HEK293 (cell line): Measurements from ENCODE around the gene HDAC11.

Source experiments
- EGR2 ChIP-seq: fragments of 450-650 bp; formaldehyde crosslinking; IDR thresholded peaks from 2 replicates; pipeline ENCODE4 v1.5.1; 2016; ENCODE audit warnings: low read depth, missing biosample characterization, missing genetic modification characterization
- GLIS1 ChIP-seq: fragments of 450-650 bp; formaldehyde crosslinking; IDR thresholded peaks from 2 replicates; pipeline ENCODE4 v1.5.1; 2016; ENCODE audit warnings: missing biosample characterization, missing genetic modification characterization
- GLIS2 ChIP-seq: fragments of 450-650 bp; formaldehyde crosslinking; IDR thresholded peaks from 2 replicates; pipeline ENCODE4 v1.5.1; 2016; ENCODE audit warnings: missing biosample characterization, missing genetic modification characterization
- KLF17 ChIP-seq: fragments of 450-650 bp; formaldehyde crosslinking; IDR thresholded peaks from 2 replicates; pipeline ENCODE4 v1.5.1; 2016; ENCODE audit warnings: missing biosample characterization, missing genetic modification characterization
- PATZ1 ChIP-seq: fragments of 450-650 bp; formaldehyde crosslinking; IDR thresholded peaks from 2 replicates; pipeline ENCODE4 v1.5.1; 2016; ENCODE audit warnings: missing biosample characterization, missing genetic modification characterization
- PRDM10 ChIP-seq: fragments of 450-650 bp; formaldehyde crosslinking; IDR thresholded peaks from 2 replicates; pipeline ENCODE4 v1.5.1; 2016; ENCODE audit warnings: missing biosample characterization, missing genetic modification characterization
- YY1 ChIP-seq: fragments of 450-650 bp; formaldehyde crosslinking; IDR thresholded peaks from 2 replicates; pipeline ENCODE4 v1.5.1; 2018; ENCODE audit warnings: missing biosample characterization, missing genetic modification characterization
- ZBTB1 ChIP-seq: fragments of 450-650 bp; formaldehyde crosslinking; IDR thresholded peaks from 2 replicates; pipeline ENCODE4 v1.5.1; 2016; ENCODE audit warnings: missing biosample characterization, missing genetic modification characterization
- ZBTB17 ChIP-seq: fragments of 450-650 bp; formaldehyde crosslinking; IDR thresholded peaks from 2 replicates; pipeline ENCODE4 v1.5.1; 2016; ENCODE audit warnings: missing biosample characterization, missing genetic modification characterization
- ZBTB48 ChIP-seq: fragments of 450-650 bp; formaldehyde crosslinking; IDR thresholded peaks from 2 replicates; pipeline ENCODE4 v1.5.1; 2016; ENCODE audit warnings: missing biosample characterization, missing genetic modification characterization
- ZFHX2 ChIP-seq: fragments of 450-650 bp; formaldehyde crosslinking; conservative IDR thresholded peaks from 2 replicates; pipeline ENCODE4 v1.5.1; 2016; ENCODE audit warnings: missing biosample characterization, missing genetic modification characterization
- ZNF138 ChIP-seq: fragments of 450-650 bp; formaldehyde crosslinking; IDR thresholded peaks from 2 replicates; pipeline ENCODE4 v1.5.1; 2016; ENCODE audit warnings: missing biosample characterization, missing genetic modification characterization, borderline replicate concordance
- ZNF335 ChIP-seq: fragments of 450-650 bp; formaldehyde crosslinking; conservative IDR thresholded peaks from 2 replicates; pipeline ENCODE4 v1.5.1; 2016; ENCODE audit warnings: missing biosample characterization, missing genetic modification characterization
- ZNF366 ChIP-seq: fragments of 450-650 bp; formaldehyde crosslinking; conservative IDR thresholded peaks from 2 replicates; pipeline ENCODE4 v1.5.1; 2016; ENCODE audit warnings: missing biosample characterization, missing genetic modification characterization
- ZNF48 ChIP-seq: fragments of 450-650 bp; formaldehyde crosslinking; IDR thresholded peaks from 2 replicates; pipeline ENCODE4 v1.5.1; 2016; ENCODE audit warnings: missing biosample characterization, missing genetic modification characterization
- ZNF600 ChIP-seq: fragments of 450-650 bp; formaldehyde crosslinking; IDR thresholded peaks from 2 replicates; pipeline ENCODE4 v1.5.1; 2016; ENCODE audit warnings: missing biosample characterization, missing genetic modification characterization
- ZNF660 ChIP-seq: fragments of 450-650 bp; IDR thresholded peaks from 2 replicates; pipeline ENCODE4 v1.5.1; 2018; ENCODE audit warnings: missing biosample characterization, mild to moderate bottlenecking, missing genetic modification characterization
- TF ChIP-seq, protein P1 (sequence below): fragments of 450-650 bp; formaldehyde crosslinking; conservative IDR thresholded peaks from 2 replicates; pipeline ENCODE4 v1.5.1; 2016; ENCODE audit warnings: low read depth, missing biosample characterization, missing genetic modification characterization

The HDAC11 gene

GRCh38 chr3:13475871-13476590 lies 4.1 kb upstream of the HDAC11 start (continued):
- TF ChIP-seq GLIS2 (tag by site-specific recombination) (peak; percentile 45; the same call in 1 of the 2 replicates), ZNF335 (tag by site-specific recombination) (peak; percentile 53), ZBTB48 (tag by site-specific recombination) (0 out of 2 replicates have a peak, but pooled peaks have one; percentile 31), ZFHX2 (tag by site-specific recombination) (peak; percentile 82), ZBTB17 (tag by site-specific recombination) (peak; percentile 78), EGR2 (tag by site-specific recombination) (peak; percentile 30; the same call in 1 of the 2 replicates), PATZ1 (tag by site-specific recombination) (peak; percentile 50), YY1 (no peak), KLF17 (tag by site-specific recombination) (peak; percentile 90), PRDM10 (peak; percentile 76), ZNF600 (tag by site-specific recombination) (peak; percentile 57; the same call in 1 of the 2 replicates), ZNF660 (tag by site-specific recombination) (no peak), ZNF138 (tag by site-specific recombination) (no peak), GLIS1 (tag by site-specific recombination) (peak; percentile 81), ZNF366 (tag by site-specific recombination) (peak; percentile 44; the same call in 1 of the 2 replicates), ZBTB1 (tag by site-specific recombination) (no peak), ZNF48 (no peak)
- TF ChIP-seq, protein P1, sequence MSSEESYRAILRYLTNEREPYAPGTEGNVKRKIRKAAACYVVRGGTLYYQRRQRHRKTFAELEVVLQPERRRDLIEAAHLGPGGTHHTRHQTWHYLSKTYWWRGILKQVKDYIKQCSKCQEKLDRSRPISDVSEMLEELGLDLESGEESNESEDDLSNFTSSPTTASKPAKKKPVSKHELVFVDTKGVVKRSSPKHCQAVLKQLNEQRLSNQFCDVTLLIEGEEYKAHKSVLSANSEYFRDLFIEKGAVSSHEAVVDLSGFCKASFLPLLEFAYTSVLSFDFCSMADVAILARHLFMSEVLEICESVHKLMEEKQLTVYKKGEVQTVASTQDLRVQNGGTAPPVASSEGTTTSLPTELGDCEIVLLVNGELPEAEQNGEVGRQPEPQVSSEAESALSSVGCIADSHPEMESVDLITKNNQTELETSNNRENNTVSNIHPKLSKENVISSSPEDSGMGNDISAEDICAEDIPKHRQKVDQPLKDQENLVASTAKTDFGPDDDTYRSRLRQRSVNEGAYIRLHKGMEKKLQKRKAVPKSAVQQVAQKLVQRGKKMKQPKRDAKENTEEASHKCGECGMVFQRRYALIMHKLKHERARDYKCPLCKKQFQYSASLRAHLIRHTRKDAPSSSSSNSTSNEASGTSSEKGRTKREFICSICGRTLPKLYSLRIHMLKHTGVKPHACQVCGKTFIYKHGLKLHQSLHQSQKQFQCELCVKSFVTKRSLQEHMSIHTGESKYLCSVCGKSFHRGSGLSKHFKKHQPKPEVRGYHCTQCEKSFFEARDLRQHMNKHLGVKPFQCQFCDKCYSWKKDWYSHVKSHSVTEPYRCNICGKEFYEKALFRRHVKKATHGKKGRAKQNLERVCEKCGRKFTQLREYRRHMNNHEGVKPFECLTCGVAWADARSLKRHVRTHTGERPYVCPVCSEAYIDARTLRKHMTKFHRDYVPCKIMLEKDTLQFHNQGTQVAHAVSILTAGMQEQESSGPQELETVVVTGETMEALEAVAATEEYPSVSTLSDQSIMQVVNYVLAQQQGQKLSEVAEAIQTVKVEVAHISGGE: no peak
